ENCODE measurements around the gene BRD1.

- TF ChIP-seq POLR2A (IDR thresholded peaks at IDR 0.05; ENCODE audit: low read depth, low read length) = no peak
- TF ChIP-seq POLR2AphosphoS5 (IDR thresholded peaks at IDR 0.05; ENCODE audit: low read depth, low read length) = no peak
- TF ChIP-seq TAF1 (IDR thresholded peaks at IDR 0.05; ENCODE audit: low read depth, low read length) = no peak
Measured at GRCh38 chr22:49827271-49827852, 311 bp downstream of the BRD1 start.
